Renal cortical epithelial cell (primary cell): Measurements from ENCODE around the gene IDH3G. TPM values are rescaled to one million over a fixed set of nuclear protein-coding genes. Genes with fewer than 3 reads are reported as not detected.

Experiments
- DNase-seq: peaks from one replicate; pipeline ENCODE4 v3.0.0-alpha.2; 2011; ENCODE audit warnings: low read depth
- total RNA-seq: library from RNA; depleted of rRNA; stranded (reverse); fragments of >200 nt; gene quantifications from 2 replicates; pipeline ENCODE4 v1.2.3, GENCODE V29; 2014

IDH3G gene
- total RNA-seq, 1 donor from 2014 or later = 80.9 TPM

DNA sequence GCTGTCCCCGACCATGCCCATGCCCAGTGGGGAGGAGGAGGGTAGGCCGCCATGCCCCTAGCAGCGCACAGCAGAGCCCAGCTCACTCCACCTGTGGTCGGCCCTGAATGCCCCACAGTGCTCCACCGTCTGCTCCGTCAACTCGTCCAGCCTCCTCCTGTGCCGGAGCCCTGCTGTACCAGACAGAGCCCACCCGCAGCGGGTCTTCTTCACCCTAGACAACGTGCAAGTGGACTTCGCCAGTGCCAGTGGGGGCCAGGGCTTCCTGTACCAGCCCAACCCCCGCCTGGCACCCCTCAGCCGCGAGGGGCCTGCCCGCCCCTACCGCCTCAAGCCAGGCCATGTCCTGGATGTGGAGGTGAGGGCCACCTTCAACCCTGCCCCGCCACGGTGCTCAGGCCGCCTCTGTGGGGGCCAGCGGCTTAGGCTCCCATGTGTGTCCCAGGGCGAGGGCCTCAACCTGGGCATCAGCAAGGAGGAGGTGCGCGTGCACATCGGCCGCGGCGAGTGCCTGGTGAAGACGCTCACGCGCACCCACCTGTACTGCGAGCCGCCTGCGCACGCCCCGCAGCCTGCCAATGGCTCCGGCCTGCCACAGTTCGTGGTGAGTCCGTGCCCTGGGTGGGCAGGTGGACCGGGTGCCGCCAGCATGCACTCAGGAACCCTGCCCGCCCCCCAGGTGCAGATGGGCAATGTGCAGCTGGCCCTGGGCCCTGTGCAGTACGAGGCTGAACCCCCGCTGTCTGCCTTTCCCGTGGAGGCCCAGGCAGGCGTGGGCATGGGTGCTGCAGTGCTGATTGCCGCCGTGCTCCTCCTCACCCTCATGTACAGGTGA, 20.2 kb downstream of the IDH3G start:
- DNase-seq = no peak

DNA sequence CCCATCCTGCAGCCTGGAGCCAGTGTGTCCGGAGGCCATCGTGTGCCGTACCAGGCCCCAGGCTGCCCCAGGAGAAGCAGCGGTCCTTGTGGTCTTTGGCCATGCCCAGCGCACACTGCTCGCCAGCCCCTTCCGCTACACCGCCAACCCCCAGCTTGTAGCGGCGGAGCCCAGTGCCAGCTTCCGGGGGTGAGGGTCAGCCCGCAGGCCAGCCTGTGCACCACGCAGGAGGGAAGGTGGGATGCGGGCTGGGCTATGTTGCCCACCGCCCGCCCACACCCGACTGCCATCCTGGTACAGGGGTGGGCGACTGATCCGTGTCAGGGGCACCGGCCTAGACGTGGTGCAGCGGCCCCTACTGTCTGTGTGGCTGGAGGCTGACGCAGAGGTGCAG, 21.0 kb downstream of the IDH3G start:
- no peak for DNase-seq

DNA sequence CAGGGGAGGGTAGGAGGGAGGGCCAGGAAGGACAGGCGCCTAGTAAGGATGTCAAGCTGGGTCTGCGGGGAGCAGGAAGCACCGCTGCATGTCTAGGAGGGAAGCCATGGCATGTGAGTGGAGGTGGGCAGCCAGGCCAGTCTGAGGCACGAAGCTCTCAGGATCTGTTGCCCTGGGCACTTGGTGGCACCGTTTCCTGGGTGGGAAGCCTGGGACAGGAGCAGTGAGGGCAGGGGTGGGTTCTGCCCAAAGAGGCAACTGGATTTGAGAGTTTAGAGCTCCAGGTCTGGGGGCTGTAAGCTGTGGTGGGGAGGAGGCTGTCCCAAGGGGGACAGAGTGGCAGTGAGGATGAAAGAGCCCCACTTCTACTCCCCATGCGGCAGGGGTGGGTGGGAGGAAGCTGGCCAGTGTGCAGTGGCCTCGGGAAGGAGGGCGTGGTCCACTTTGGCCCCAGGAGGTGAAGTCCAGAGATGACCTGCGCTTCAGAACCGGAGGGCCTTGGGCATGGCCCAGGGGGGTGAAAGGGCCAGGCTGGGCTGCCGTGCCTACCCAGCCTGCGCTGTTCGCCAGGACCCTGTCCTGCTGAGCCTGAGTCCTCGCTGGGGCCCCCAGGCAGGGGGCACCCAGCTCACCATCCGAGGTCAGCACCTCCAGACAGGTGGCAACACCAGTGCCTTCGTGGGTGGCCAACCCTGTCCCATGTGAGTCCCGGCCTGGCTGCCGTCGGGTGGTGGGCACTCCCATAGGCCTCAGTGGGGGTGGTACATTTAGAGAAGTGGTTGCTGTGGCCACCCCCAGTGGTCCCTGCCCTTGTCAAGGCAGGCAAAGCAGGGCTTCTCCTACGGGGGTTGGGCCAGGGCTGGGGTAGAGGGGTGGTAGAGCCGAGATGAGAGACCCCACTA, 21.6 kb downstream of the IDH3G start:
- DNase-seq = no peak

DNA sequence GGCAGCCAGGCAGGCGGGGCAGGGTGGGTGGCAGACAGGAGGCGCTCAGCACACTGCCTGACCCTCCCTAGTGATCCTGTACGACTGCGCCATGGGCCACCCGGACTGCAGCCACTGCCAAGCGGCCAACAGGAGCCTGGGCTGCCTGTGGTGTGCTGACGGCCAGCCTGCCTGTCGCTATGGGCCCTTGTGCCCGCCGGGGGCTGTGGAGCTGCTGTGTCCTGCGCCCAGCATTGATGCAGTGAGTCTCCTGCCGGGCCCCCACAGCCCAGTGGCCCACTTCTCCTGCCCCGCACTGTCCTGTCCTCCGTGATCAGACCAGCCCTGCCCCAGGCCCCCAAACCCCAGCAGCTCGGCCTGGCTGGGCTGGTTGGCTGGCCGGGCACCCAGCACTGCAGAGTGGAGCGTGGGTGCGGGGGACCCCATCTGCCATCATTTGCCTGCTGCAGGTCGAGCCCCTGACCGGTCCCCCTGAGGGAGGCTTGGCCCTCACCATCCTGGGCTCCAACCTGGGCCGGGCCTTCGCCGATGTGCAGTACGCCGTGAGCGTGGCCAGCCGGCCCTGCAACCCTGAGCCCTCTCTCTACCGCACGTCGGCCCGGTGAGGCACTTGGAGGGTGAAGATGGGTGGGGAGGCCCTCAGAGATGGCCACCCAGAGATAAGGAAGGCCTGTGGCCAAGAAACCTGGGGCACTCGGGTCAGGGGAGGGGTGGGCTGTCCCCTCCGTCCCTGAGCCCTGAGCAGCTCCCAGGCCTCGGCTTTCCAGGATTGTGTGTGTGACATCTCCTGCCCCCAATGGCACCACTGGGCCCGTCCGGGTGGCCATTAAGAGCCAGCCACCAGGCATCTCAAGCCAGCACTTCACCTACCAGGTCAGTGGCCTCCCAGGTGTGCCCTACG, 22.5 kb downstream of the IDH3G start:
- DNase-seq = no peak

DNA sequence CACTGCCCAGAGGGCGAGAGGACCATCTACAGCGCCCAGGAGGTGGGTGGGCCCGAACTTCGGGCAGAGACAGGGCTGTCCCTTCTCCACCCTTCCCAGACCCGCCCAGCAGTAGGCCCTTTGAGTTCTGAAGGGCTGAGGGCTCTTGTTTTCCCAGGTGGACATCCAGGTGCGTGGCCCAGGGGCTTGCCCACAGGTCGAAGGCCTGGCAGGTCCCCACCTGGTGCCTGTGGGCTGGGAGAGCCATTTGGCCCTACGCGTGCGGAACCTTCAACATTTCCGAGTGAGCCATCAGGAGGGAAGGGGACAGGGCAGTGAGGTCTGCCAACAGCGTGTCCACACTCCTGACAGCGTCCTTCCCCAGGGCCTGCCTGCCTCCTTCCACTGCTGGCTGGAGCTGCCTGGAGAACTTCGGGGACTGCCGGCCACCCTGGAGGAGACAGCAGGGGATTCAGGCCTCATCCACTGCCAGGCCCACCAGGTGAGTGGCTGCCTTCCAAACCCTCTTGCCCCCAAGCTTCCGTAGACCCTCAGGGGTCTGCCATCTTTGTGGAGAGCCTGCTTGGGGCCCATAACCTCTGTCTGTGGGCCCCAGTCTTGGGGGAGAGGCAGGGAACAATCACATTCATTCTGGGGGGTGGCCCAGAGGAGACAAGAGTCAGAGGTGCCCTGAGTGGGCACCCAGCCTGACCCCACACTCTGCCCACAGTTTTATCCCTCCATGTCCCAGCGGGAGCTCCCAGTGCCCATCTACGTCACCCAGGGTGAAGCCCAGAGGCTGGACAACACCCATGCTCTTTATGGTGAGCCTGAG, 23.4 kb downstream of the IDH3G start:
- DNase-seq = no peak

DNA sequence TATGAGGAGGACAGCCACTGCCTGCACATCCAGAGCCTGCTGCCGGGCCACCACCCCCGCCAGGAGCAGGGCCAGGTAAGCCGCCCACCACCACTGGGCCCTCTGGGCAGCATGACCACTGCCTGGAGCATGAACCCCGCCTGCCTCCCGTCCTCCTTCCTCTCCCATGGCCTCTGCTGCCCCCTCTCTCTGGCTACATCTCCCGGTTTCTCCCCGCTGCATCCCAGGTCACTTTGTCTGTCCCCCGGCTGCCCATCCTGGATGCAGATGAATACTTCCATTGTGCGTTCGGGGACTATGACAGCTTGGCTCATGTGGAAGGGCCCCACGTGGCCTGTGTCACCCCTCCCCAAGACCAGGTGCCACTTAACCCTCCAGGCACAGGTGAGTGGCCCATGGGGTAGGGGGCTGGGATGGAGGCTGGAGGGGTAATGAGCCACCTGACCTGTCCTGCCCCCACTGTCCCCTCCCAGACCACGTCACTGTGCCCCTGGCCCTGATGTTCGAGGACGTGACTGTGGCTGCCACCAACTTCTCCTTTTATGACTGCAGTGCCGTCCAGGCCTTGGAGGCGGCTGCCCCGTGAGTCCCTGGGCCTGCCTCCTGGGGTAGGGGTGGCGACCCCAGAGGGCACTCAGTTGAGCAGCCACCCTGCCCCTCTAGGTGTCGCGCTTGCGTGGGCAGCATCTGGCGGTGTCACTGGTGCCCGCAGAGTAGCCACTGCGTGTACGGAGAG, 24.1 kb downstream of the IDH3G start:
- DNase-seq = no peak

DNA sequence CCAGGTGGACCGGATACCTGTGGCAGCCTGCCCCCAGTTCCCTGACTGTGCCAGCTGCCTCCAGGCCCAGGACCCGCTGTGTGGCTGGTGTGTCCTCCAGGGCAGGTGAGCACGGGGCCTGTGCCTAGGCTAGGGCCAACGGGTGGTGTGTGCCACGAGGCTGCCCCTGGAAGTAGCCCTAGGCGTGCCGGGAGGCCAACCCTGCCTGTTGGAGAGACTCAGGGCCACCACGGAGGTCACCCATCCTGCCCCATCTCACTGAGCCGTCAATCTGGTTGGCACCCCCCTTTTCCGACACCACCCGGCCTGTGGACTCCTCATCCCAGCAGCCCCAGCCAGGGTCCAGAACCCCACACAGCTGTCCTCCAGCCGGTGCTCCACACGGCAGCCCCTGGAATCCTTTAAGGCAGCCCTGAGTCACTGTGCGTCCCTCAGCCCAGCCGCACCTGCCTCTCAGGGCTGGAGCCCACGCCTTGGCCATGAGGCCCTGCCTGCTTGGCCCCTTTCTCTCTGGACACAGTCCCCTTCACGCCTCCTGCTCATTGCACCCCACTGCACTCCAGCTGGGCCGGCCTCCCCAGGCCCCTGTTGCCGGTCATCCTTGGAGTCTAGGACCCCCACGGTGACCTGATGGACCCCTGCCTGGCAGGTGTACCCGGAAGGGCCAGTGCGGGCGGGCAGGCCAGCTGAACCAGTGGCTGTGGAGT, 24.9 kb downstream of the IDH3G start:
- no peak for DNase-seq

DNA sequence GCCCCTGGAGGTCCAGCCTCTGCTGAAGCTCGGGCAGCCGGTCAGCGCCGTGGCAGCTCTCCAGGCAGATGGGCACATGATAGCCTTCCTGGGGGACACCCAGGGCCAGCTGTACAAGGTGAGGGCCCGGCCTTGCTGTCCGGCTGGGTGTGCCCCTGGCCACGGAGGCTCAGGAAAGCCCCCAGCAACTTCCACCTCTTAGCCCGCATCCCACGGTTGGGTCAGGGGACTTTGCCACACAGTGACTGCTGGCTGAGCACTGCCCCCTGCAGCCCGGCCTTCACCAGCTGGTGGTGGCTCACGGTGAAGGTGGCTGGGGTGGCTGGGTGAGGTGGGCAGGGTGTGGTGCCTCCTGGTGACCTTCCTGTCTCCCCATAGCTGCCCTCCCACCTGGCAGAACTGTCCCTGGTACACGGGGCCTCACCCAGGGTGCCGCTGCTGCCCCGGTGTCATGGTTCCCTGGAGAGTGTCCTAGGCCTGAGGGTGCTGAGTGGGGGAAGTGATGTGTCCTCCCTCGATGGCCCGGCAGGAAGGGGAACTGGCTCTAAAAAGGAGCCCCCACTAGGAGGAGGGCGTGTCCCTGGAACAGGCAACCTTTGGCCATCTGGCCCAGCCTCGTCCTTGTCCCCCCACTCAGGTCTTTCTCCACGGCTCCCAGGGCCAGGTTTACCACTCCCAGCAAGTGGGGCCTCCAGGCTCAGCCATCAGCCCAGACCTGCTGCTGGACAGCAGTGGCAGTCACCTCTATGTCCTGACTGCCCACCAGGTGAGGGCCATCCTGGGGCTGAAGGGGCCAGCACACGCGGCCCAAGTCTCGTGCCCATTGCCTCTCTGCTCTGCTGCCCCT, 25.6 kb downstream of the IDH3G start:
- DNase-seq = no peak

DNA sequence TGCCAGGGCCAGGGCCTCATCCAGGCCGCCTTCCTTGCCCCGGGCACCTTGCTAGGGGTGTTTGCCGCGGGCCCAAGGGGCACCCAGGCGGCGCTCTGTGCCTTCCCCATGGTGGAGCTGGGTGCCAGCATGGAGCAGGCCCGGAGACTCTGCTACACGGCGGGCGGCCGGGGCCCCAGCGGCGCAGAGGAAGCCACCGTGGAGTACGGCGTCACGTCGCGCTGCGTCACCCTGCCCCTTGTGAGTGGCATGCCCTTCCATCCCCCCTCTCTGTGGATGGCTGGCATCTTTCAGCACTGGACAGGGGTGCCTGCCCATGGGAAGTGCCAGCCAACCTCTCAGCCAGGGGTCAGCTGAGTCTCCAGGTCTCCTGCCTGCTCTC, 26.5 kb downstream of the IDH3G start:
- DNase-seq = no peak

DNA sequence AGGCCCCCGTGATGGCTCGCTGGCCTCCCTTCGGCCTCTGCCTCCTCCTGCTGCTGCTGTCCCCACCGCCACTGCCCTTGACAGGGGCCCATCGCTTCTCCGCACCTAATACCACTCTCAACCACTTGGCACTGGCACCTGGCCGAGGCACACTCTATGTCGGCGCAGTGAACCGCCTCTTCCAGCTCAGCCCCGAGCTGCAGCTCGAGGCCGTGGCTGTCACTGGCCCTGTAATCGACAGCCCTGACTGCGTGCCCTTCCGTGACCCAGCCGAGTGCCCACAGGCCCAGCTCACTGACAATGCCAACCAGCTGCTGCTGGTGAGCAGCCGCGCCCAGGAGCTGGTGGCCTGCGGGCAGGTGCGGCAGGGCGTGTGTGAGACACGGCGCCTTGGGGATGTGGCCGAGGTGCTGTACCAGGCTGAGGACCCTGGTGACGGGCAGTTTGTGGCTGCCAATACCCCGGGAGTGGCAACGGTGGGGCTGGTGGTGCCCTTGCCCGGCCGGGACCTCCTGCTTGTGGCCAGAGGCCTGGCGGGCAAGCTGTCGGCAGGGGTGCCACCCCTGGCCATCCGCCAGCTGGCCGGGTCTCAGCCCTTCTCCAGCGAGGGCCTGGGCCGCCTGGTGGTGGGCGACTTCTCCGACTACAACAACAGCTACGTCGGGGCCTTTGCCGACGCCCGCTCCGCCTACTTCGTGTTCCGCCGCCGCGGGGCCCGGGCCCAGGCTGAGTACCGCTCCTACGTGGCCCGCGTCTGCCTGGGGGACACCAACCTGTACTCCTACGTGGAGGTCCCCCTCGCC, 27.1 kb downstream of the IDH3G start:
- no peak for DNase-seq

DNA sequence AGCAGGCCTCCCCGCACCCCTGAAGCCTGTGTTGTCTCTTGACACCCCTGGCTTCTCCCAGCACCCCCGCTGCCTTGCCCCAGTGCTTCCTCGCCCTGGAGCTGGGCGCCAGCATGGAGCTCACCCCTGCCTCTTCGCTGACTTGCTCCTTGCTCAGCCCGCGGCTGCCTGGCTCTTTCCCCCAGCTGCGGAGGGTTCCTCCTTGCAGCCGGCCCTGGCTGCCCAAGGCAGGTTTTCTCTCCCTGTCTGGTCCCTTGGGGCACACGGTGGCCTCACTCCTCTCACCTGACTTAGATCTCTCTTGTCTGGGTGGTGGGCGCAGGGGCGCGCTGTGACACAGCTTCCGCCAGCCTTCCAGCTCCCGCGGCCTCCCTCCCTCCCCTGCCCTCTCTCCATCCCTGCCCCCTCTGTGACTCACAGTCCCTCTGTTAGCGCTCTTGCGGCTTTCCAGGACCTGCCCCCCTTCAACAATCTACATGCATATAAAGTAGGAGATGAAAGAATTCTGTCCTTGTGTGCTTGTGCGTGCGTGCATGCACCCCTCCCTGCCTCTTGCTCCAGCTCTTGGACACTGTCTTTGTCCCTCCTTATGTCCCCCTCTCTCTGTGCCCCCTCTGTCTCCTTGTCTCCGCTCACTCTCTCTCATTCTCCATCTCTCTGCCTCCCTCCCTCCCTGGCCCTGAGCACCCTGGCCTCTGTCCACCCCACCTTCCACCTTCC, 27.9 kb downstream of the IDH3G start:
- DNase-seq = peak; percentile 36

DNA sequence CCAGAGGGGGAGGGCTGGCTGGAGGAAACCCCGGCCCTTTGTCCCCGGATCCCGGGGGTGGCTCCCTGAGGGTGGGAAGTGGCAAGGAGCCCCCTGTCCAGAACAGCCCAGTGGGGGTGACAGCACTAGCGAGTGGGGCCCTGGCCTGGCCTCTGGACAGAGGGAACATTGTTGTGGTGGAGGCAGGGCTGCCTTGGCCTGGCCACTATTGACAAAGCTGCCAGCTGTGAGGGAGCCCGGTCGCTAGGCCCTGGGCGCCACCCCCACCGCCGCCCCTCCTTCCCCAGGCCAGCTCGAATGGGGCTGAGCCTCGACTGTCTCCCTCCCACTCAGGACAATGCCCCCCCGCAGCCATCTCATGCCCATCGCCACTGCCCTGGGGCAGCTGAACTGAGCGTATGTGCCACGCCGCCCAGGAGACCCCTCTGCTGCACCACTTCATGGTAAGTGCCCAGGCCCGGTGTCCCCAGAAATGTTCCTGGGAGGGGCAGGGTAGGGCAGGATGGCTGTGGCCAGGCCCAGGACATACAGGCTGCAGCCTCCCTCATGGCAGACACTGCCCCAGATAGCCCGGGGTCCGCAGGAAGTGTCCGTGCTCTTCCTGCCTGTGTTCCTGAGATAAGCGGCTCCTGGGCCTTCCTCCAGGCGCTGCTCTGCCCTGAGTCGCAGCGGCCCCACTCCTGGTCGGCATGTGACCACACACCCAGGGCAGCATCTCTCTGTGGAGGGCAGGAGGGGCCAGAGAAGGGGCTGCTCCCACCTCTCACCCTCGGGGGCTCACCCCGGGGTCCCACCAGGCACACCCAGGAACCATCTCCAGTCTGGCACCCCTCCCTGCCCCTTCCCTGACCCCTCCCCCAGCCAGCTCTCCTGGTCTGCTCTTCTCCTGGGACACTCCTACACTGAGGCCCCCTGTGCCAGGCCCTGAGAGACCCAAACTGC, 28.8 kb downstream of the IDH3G start:
- no peak for DNase-seq

DNA sequence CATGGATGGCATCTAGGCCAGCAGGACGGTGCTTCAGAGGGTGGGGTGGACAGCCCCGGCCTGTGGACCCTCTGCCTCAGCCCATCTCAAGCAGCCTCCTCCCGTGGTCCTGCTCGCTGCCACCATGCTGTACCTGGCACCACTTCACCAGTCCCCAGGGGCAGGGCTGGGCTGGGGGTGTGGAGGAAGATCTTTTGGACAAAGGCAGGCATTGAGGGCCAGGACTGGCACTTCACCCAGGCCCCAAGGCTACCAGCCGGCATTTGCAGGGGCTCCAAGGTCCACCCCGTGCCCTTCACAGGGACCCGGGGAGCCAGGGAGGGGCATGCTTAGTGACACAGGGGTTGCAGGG, 29.4 kb downstream of the IDH3G start:
- no peak for DNase-seq

DNA sequence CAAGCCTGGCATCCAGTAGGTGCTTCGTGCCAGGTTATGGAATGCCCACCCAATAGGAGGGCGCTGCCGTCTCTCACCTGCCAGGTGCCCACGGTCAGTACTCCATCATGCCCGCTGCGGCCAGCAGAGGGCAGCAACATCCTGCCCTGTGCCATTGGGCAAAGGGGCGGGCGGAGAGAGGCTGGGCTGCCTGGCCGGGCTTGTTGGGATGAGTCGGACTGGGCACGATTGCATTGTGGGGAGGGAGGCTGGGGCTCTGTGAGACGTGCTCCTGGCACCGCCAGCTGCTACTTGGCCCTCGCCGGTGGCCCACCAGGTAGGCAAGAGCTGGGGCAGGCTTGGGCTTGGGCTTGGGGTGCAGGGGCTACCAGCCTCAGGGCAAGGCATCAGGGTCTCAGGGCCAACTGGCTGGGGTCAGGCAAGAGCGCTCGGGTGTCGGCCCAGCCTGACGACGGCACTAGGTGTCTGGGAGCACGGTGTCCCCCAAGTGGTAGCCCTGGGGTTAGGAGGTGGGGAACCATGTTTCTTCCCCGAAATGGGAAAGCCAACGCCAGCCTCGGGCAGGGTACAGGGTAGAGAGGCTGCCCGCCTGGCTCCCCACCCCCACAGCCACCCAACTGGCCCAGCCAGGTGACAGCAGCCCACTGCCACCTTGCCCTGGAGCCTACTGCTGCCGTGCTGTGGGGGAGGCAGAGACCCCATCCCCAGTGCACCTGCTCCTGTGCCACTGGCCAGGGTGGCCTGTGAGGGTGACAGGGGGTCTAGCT, 30.0 kb downstream of the IDH3G start, which contains the start of gene PLXNB3:
Gene PLXNB3 (plus strand): TSS at position 261 of the 767 bp plus-strand sequence. CDS start 1,287 bp downstream, outside the sequence.
- peak; percentile 28 for DNase-seq

DNA sequence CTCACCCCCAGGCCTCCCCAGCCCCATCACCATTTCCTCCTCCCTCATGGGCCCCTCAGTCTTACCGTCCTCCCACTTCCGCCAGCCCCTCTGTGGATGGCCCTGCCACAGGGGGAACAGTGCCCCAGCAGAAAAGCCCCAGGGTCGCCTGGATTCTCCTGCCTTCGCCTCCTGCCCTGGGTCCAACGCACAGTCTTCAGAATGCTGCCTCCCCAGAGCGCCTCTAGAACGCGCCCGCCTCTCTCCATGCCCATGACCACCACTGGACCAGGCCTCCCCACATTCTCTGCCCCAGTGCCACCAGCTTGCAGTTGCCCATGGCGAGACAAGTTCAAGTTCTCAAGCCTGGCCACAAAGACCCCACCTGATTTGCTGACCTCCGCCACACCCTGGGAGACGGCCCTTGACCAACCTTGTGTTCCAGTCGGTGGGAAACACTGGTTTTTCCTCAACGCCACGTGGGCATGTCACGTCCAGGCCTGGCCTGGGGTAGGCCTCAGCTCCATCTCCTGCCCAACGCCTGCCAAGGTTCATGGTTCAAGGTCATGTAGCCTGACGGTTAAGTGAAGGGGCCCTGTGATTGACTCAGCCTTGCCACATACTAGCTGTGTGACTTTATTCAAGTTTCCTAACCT, 30.8 kb downstream of the IDH3G start:
- no peak for DNase-seq
